Activated B cell treated with CpG ODN at 0.5 μM for 24 hours (primary cell): ENCODE data around the gene DRAXIN. TPM values are rescaled to one million over a fixed set of nuclear protein-coding genes. Genes with fewer than 3 reads are reported as not detected.

Experiments
- ATAC-seq: fragments of 200-7000 bp; cut with Tn5 transposase; one replicate; pipeline ENCODE4 v1.10.0; 2021; ENCODE audit warnings: low read depth, mild to moderate bottlenecking, moderate library complexity
- CTCF ChIA-PET: fragments of 350-600 bp; sonication (Branson Sonifier 250); formaldehyde crosslinking; loops from one replicate; lab custom pipeline; 2021; ENCODE audit warnings: antibody characterized with exemption; lab: Charles Lee
- POLR2A ChIA-PET: fragments of 350-600 bp; sonication (Branson Sonifier 250); formaldehyde crosslinking; loops from one replicate; lab custom pipeline; 2021; ENCODE audit warnings: antibody characterized with exemption; lab: Charles Lee
- DNase-seq: peaks from one replicate; pipeline ENCODE4 v3.0.0; 2022
- H3K27ac Mint-ChIP-seq: one replicate; pipeline ENCODE4 v1.8.0; 2020; ENCODE audit warnings: mixed read lengths
- H3K27me3 Mint-ChIP-seq: one replicate; pipeline ENCODE4 v1.8.0; 2021; ENCODE audit warnings: mixed read lengths
- H3K36me3 Mint-ChIP-seq: one replicate; pipeline ENCODE4 v1.8.0; 2021; ENCODE audit warnings: low read depth, mixed read lengths
- H3K4me1 Mint-ChIP-seq: one replicate; pipeline ENCODE4 v1.8.0; 2021; ENCODE audit warnings: mixed read lengths
- H3K4me3 Mint-ChIP-seq: one replicate; pipeline ENCODE4 v1.8.0; 2020; ENCODE audit warnings: mild to moderate bottlenecking, mixed read lengths
- H3K9me3 Mint-ChIP-seq: one replicate; pipeline ENCODE4 v1.8.0; 2020; ENCODE audit warnings: mixed read lengths
- CTCF ChIP-seq: fragments of 200-600 bp; IDR thresholded peaks from one replicate; pipeline ENCODE4 v1.8.0; 2022; ENCODE audit warnings: antibody characterized with exemption, mild to moderate bottlenecking
- intact Hi-C: fragments of 100-400 bp; cut with micrococcal nuclease; formaldehyde crosslinking; loops from one replicate; pipeline ENCODE4 v1.15.1; 2024
- total RNA-seq: library from RNA; stranded (reverse); gene quantifications from 2 replicates; pipeline ENCODE4 v1.2.3, GENCODE V29; 2022

Gene DRAXIN
- total RNA-seq, 1 donor from 2014 or later: 0.18 TPM

- no peak overlapping the region for H3K27ac Mint-ChIP-seq
- ChIA-PET POLR2A (interaction anchor here (0.9 to 1.3 kb wide), 2 partner anchors 86 to 372 kb away, joined by 4 read pairs; no protein-coding TSS in a partner anchor), CTCF (interaction anchor here (0.8 to 5.8 kb wide), 12 partner anchors 10 to 607 kb away, joined by 3 to 101 read pairs (median 5); partner anchors contain the start of gene FBXO6)
- ATAC-seq (no peak), DNase-seq (no peak)
- H3K27me3 Mint-ChIP-seq: peaks cover 2% of the 10 kb centered on the region
- no peaks in the 10 kb centered on the region for H3K9me3 Mint-ChIP-seq
- peaks cover 12% of the 10 kb centered on the region for H3K4me1 Mint-ChIP-seq
- TF ChIP-seq CTCF: no peak
- H3K4me3 Mint-ChIP-seq: no peak overlapping the region
- intact Hi-C loops: no loop called here
- H3K36me3 Mint-ChIP-seq: no peaks in the 10 kb centered on the region
Observed at GRCh38 chr1:11645270-11645669, 46.2 kb upstream of the DRAXIN start.

GRCh38 chr1:11645670-11646265 is 45.7 kb upstream of the DRAXIN start:
- intact Hi-C loops: no loop called here
- ATAC-seq (peak; percentile 48), DNase-seq (peak; percentile 66)
- no peak overlapping the region for H3K27ac Mint-ChIP-seq
- peaks cover 2% of the 10 kb centered on the region for H3K27me3 Mint-ChIP-seq
- peaks cover 15% of the 10 kb centered on the region for H3K4me1 Mint-ChIP-seq
- H3K36me3 Mint-ChIP-seq: no peaks in the 10 kb centered on the region
- ChIA-PET CTCF (interaction anchor here (0.8 to 5.8 kb wide), 9 partner anchors 10 to 608 kb away, joined by 3 to 101 read pairs (median 6); partner anchors contain the start of gene FBXO6), POLR2A (interaction anchor here (0.9 to 1.3 kb wide), 2 partner anchors 85 to 372 kb away, joined by 4 read pairs; no protein-coding TSS in a partner anchor)
- H3K4me3 Mint-ChIP-seq: no peak overlapping the region
- no peak for TF ChIP-seq CTCF
- no peaks in the 10 kb centered on the region for H3K9me3 Mint-ChIP-seq

GRCh38 chr1:11646317-11646716 is 45.2 kb upstream of the DRAXIN start:
- Mint-ChIP-seq H3K27me3 (peaks cover 2% of the 10 kb centered on the region), H3K27ac (no peak overlapping the region), H3K9me3 (no peaks in the 10 kb centered on the region), H3K4me1 (peaks cover 21% of the 10 kb centered on the region), H3K4me3 (no peak overlapping the region), H3K36me3 (no peaks in the 10 kb centered on the region)
- no peak for TF ChIP-seq CTCF
- DNase-seq: no peak
- POLR2A ChIA-PET: interaction anchor here (0.9 to 1.3 kb wide), 2 partner anchors 85 to 373 kb away, joined by 4 read pairs; no protein-coding TSS in a partner anchor
- CTCF ChIA-PET: interaction anchor here (0.8 to 5.8 kb wide), 8 partner anchors 14 to 608 kb away, joined by 3 to 101 read pairs (median 6); partner anchors contain the start of gene FBXO6
- intact Hi-C loops: no loop called here
- no peak for ATAC-seq

- no peaks in the 10 kb centered on the region for H3K9me3 Mint-ChIP-seq
- CTCF ChIA-PET: interaction anchor here (1.0 to 7.3 kb wide), 3 partner anchors 68 to 609 kb away, joined by 3 to 74 read pairs (median 13); no protein-coding TSS in a partner anchor
Observed at GRCh38 chr1:11647333-11647732, 44.2 kb upstream of the DRAXIN start.

More at GRCh38 chr1:11647333-11647732, 44.2 kb upstream of the DRAXIN start:
- no peak overlapping the region for H3K27ac Mint-ChIP-seq
- POLR2A ChIA-PET: no interaction called here
- ATAC-seq (no peak), DNase-seq (no peak)
- peaks cover 2% of the 10 kb centered on the region for H3K27me3 Mint-ChIP-seq
- intact Hi-C loops: no loop called here
- TF ChIP-seq CTCF: no peak
- H3K4me3 Mint-ChIP-seq: no peak overlapping the region
- no peaks in the 10 kb centered on the region for H3K36me3 Mint-ChIP-seq
- peaks cover 22% of the 10 kb centered on the region for H3K4me1 Mint-ChIP-seq
